ENCODE measurements around the gene SHH.

Gene SHH

GRCh38 chr7:155811895-155812761 is at the start of gene SHH:
Gene SHH, minus strand, starts transcription at chr7:155812463. Its CDS starts 341 bp downstream, at chr7:155812122.
- DNase-seq = no peak

DNA sequence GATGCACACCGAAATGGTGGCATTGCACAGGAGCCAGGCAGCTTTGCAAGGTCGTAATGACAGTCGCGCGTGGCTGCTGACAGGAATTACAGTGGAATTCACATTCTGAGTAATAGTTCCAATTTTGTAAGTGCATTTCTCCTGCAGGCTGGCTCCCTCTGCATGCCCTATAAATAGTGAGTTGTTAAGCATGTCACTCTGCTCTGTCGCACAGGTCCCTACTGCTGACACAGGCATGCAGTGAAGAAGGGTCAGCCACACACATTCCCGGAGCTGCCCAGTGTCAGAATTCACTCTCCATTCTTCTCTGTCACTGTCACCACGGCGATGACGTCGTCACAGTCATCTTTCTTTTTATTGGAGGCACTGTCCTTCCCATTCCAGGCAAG is 49.2 kb upstream of the SHH start:
- DNase-seq = peak; percentile 26

DNA sequence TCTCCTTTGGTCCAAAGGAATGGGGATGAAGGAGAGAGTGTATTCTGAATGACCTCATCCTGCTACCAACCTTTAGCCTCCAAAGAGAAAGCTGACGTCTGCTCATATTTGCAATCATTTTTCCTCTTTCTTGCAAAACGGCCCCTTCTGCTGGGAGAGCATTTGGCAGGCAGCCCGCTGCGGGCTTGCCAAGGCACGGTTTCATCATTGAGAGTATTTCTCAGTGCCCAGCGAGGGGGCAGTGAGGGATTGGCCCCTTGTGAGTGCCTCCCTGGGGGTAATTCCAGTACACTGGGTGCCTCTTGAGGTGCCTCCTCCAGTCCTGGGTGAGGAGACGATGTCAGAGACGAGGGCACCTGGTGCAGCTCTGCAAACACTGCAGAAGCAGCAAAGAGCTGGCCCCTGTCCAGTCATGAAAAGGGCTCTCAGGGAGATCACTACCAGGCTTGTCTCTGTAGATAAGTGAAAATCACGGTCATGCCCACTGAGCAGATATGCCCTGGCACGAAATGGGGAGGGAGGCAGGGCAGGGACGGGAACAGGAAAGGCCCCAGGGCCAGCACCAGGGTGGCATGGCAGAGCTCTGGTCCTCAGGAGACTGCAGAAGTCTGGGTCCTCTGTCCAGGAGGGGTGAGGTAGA is 48.7 kb upstream of the SHH start:
- peak; percentile 29 for DNase-seq

DNA sequence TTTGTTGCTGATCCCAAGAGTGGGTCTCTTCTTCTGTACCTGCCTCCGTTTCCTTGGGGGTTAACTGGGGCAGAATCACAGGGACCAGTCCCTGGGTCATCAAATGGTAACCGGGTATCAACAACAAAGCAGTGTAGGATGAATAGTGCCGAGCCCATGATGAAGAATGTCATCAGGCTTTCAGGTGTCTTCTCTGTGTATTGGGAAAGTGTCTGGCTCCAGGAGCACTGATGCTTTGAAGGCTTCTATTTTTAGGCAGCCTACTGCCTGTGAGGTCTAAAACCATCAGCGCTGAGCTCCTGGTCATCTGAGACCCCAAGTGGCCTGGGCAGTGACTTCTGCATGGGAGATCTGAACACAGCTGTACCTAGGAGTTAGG is 48.2 kb upstream of the SHH start:
- DNase-seq = peak; percentile 17

- no peak for DNase-seq
Measured at GRCh38 chr7:155858521-155859061, 46.3 kb upstream of the SHH start.

DNA sequence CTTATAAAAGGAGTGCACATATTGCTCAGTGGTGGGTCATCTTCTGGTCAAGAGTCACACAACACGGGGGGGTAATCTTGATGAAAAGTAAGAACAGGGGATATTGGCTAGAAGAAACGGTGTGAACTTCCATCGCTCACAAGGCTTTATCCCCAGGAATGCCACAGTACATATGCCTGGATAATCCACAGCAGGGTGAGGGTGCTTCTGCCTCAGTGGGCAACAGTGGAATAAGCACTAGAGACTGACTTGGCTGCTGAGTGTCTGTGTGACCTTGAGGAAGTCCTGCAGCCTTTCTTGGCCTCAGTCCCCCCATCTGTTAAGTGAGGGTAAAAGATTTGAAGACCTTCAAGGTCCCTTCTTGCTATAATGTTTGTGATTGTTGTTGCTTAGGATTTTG is 44.9 kb upstream of the SHH start:
- DNase-seq = peak; percentile 15

DNA sequence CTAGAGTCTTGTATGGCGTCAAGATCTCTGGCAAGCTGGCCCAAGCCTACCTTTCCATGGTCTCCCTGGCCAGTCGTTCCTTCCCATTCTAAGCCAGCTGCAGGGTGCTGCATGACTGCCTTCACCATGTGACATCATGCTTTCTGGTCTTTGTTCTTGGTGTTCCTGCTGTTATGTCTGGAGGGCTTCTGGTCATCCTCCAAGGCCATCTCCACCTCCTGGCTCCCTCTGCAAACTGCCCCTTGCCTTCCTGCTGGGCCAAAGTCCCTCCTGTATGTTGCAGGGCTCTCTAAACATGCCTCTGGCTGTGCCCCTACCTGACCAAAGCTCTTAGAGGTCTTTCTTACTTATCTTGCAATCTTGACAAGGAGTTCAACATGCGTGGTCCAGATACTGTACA is 44.4 kb upstream of the SHH start:
- DNase-seq = peak; percentile 26

GRCh38 chr7:155852426-155853301 is 40.4 kb upstream of the SHH start:
- DNase-seq = peak; percentile 28

- peak; percentile 12 for DNase-seq
Measured at GRCh38 chr7:155851892-155852291, 39.6 kb upstream of the SHH start.

- peak; percentile 30 for DNase-seq
Measured at GRCh38 chr7:155850766-155851678, 38.8 kb upstream of the SHH start.

DNA sequence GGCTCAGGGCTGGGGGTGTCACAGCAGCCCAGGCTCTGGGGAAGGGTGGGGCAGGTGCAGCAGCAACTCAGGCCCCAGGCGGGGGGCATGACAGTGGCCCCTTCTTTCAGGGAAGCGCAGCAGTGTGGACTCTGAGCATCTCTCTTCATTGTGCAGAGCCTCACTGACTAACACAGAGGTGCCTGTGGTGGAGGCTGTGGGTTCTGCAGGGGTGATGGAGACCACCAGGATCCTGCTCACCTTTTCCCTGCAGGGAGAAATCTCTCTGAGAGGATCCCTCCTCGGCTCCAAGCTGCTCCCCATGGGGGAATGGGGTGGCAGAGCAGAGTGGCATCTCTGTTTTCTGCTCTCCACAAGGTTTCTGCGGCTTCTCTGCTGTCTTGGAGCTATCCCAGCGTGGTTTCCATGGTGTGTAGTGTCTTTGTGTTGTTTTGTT is 37.8 kb upstream of the SHH start:
- peak; percentile 23 for DNase-seq

GRCh38 chr7:155848691-155849669 is 36.7 kb upstream of the SHH start:
- DNase-seq = no peak

DNA sequence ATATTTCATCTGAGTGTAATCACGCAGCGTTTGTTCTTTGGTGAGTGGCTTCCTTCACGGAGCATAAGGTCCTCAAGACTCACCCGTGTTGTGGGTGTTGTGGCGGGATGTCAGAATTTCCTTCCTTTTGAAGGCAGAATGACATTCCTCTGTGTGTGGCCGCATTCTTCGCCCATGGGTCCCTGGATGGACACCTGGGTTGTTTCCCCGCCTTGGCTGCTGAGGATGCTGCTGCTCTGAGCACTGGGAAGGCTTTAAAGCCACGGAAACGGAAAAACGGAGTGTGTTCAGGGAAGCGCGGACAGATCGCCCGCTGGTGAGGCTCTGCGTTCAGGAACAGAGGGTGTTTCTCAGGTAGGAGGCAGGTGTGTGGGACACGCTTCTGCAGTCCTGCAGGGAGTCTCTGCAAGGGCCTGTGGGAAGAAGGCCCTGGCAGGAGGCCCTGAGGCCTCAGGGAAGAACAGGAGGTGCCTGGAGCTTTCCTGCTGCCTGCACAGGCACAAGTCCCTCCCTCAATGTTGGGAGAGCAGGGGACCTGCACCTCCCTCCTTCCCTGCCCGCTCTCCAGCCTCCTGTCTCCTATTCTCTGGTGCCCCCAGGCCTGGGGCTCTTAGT is 35.7 kb upstream of the SHH start:
- no peak for DNase-seq

DNA sequence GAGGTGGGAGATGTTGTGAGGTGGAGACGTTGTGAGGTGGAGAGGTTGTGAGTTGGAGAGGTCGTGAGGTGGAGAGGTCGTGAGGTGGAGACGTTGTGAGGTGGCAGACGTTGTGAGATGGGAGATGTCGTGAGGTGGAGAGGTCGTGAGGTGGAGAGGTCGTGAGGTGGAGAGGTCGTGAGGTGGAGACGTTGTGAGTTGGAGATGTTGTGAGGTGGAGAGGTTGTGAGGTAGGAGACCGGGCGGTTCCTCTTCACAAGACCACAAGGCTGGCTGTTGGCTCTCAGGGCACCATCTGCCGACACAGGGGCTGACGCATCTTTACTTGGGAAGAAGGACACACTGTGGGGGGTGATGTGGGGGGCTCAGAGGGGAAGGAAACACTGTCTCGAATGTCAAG is 34.7 kb upstream of the SHH start:
- no peak for DNase-seq

- no peak for DNase-seq
Measured at GRCh38 chr7:155846156-155846555, 33.9 kb upstream of the SHH start.

DNA sequence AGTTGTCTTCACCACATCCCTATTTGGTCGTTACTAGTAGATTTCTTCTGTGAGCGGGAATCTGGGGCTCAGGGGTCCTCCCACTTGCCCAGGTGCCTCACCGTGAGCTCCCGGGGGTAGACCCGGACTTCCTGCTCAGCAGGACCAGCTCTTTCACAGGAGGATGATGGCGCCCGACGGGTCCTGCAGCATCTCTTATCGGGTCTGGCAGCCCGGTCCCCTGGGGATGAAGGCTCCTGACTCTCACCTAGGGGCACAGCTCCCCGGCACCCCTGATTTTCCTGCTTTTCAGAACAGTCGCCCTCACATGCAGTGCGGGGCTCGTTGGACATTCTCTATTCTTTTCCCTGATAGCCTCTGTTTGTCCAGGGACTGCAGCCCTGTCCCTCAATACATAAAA is 33.0 kb upstream of the SHH start:
- DNase-seq = no peak

- no peak for DNase-seq
Measured at GRCh38 chr7:155844526-155844925, 32.3 kb upstream of the SHH start.

GRCh38 chr7:155844019-155844453 is 31.8 kb upstream of the SHH start:
- no peak for DNase-seq

DNA sequence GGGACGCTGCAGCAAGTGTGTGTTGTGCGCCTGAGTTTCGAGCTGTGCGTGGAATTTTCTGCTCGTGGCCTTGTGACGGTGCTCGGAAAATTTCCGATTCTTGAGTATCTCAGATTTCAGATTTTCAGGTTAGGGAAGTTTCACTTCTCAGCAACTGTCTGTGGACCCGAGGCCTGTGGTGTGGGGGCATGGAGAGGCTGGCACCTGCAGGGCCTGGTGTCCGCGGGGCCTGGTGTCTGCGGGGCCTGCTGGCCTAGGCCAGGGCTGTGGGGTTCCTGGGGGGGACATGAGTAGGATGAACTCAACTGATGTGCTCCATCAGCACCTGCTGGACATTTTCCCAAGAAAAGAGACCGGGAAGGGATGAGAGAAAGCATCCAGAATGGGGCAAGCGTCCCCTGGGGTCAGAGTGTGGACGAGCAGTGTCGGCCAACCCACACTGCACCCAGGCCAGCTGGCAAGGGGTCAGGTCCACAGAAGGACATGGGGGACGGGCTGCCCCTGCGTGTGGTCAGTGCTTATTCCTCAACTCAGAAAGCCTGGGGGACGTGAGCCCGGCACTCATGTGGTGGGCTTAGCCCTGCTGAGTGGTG is 31.3 kb upstream of the SHH start:
- DNase-seq = no peak

Data from activated CD8-positive, alpha-beta memory T cell treated with anti-CD3 and anti-CD28 coated beads, Interleukin-2, amount 50 U/mL, for 48 hours (primary cell).